ENCODE measurements around the gene KCNH8.
"Not testable (repeated sequence)": the region's sequence is repeated elsewhere in the genome, so short reads cannot be mapped to it uniquely, and the experiment has no call there.

KCNH8 gene

GRCh38 chr3:19147905-19148767 is at the start of gene KCNH8:
Gene KCNH8, plus strand, starts transcription at chr3:19148510. Its CDS starts 210 bp downstream, at chr3:19148720.
- DNase-seq = no peak

GRCh38 chr3:19102654-19103290 is 45.5 kb upstream of the KCNH8 start:
- not testable (repeated sequence) for DNase-seq

GRCh38 chr3:19103510-19103909 is 44.8 kb upstream of the KCNH8 start:
- no peak for DNase-seq

DNA sequence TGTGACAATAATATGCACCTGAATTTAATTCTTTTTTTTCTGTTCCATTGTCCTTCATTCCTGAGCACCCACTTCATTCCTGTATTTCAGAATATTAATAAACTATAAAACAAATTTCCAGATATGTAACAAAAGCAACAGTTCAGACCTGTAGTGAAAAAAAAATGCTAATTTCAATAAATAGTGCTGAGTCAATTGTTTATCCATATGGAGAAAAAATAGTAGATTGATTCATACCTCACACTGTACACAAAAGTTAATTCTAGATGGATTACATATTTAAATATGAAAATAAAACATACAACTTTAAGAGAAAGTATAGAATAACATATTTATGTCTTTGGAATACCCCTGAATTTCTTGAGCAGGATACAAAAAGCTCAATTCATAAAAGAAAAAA is 43.9 kb upstream of the KCNH8 start:
- no peak for DNase-seq

- DNase-seq = no peak
These were observed 42.5 kb upstream of the KCNH8 start for GRCh38 chr3:19105826-19106225.

DNA sequence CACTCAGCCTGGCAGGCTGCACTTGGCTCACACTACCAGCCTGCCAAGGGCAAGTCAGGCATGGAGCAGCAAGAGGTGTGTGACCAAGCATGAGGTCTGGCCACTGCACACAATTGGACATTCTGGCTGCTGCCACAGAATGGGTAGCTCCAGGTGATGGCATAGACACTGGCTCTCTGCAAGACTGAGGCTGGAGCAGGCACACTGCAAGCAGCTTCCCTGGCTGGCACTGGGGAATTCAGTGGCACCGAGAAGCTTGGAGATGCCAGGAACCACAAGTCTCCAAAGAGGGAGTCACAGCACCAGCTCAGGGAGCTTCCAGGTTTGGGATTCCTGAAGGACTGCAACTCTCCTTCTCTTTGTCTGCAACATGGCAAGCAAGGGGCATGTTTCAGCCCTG is 42.0 kb upstream of the KCNH8 start:
- DNase-seq = no peak

DNA sequence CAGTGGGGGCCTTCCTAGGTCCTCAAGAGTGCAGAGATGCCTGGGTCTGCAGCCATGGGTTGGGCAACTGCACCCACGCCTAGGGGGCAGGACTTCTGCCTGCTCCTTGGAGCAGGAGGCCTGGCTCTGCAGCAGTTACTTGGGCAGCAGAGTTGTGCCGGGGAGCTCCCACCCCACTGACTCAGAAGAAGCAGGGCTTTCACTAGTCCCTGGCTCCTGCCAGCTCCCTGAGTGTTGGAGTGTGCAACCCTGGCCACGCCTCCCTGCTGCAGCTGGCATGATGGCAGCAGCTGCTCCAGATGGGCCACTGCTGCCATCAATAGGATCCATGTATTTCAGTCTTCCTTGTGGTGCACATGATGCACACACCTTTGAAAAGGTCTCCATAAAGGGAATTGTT is 40.6 kb upstream of the KCNH8 start:
- no peak for DNase-seq

DNA sequence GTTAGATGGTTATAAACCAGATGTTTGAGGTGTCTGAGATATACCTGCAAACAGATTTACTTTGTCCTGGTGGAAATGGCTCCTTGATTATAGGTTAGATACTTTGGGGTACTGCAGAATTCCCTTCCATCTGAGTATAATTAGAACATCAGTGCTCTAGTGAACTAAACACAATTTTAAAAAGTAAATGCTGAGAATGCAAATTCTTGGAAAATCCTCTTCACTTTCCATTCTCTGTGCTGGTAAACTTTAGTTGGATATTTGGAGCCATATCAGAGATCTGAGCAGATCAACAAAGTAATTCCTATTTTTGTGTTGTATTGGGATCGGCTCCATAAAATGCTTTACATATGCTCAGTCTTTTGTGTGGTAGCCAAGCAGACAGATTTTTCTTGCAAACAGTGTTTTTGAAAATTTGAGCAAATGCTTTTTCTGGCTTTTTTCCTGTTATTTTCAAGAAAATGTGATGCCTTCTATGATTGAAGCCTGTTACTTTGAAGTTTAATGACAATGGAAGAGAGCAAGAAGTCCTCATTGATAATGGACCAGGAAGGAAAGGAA is 37.9 kb upstream of the KCNH8 start:
- no peak for DNase-seq

GRCh38 chr3:19114461-19114860 is 33.8 kb upstream of the KCNH8 start:
- DNase-seq = no peak

- DNase-seq = no peak
These were observed 32.1 kb upstream of the KCNH8 start for GRCh38 chr3:19116239-19116638.

- no peak for DNase-seq
These were observed 23.6 kb upstream of the KCNH8 start for GRCh38 chr3:19124752-19125151.

DNA sequence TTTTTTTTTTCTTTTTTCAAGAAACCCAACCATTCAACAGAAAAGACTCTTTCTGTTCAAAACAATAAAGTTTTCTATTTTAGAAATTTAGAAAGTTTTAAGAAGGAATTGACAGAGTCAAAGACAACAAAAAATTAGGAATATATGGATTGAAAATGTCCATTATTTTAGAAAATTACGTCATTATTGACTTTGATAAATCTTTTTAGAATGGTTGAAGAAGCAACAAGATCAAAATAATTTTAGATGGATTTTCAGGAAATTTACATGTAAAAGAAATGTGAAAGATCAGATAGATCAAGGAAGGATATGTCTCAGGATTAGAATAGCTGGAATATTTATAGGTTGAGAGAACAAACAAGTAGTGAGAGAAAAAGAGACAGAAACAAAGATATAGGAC is 8.4 kb upstream of the KCNH8 start:
- DNase-seq = no peak

- DNase-seq = peak; percentile 77
These were observed 1.3 kb upstream of the KCNH8 start for GRCh38 chr3:19146685-19147650.

DNA sequence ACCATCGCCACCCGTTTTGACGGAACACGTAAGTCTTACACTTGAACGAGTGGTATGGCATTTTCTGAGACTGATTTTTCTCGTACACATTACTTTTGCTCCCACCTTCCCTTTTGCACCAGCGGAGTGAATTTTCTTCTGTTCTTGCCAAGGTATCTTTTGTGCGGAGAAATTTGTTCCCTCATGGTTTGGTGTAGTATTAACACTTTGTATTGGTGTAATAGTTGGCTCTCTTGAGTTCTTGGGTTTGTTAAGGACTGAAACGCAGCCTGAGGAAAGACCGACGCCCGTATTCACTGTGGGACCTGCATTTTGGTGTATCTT is 420 bp downstream of the KCNH8 start:
- no peak for DNase-seq

DNA sequence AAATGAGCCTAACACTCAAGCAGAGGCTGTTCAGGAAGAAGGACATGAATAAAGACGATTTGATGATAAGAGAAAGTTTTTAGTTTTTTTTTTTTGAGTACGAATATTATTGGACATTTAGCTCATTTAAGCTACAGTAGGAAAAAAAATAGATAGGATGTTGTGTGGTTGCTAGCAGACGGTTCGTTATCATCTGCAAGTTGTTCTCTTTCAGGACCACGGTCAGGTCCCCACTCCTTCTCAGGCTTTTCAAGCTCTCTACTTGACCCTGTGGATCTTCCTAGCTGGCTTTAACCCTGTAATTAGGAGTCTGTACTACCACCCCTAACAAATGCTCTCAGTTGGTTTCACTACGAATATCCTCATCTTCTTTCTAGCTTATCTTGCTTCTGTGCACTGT is 1.1 kb downstream of the KCNH8 start:
- DNase-seq = peak; percentile 15

- DNase-seq = no peak
These were observed 2.9 kb downstream of the KCNH8 start for GRCh38 chr3:19151171-19151570.

DNA sequence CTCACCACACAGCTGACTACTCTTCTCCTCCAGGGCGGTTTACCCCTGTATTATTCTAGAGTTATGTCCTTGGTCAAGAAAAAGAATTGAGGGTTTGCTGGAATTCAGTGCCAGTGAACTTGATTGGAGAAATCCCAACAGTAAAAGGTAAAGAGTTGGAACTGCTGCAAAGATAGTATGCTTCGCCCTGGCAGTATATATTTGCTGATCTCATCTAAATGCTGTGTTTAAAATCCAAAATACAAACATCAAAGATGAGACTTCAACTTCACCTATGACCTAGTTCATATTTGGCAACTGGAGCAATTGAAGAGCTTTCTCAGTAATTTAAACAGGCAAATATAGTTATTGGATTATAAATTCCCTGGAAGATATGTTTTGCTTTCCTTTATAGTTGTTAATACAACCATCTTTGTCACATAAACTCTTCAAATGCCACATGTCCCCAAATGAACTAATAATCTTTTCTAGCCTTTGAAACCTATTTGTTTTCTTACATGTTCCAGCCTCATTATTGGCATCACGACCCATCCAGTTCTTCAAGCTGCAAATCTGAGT is 6.5 kb downstream of the KCNH8 start:
- no peak for DNase-seq

DNA sequence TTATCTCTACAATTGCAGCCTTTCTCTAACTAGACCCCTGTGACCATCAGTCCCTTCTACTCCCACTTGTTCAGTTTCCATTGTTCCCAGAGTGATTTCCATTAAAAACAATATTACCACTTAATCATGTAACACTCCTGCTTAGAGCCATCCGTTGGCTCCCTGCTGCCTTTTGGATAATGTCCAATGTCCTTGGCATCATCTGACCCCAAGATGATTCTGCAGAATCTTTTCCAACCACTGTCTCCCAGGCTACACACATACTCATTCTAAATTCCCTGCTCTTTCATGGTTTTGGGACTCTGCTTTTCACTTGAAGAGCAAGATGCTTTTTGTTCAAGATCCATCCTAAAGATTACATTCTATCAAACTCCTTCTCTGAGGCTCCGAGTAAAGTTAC is 7.1 kb downstream of the KCNH8 start:
- no peak for DNase-seq

DNA sequence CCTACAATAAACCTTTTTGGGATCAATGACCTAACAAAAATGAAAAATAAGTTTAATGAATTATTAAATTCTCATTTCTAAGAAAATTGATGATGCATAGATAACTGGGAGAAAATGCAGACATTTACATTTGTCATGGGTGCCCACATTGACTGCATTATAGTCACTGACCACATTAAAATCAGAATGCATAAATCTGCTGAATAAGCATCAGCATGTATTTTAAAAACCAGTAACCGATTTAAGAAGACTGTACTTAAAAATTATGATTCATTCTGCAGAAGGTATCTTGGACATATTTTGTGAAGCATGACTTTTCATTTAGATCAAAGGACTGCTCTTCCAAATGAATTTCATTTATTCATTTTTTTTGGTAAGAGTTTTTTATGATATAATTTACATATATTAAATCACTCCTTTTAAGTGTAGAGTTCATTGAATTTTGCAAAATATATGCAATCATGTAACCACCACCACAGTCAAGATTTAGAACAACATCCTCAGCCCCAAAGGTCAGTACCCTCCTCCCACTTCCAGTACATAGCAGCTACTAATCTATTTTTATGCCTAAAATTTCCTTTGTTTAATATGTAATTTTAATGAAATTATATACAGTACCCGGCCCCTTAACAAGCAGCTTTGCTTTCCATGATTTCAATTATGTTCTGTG is 11.8 kb downstream of the KCNH8 start:
- DNase-seq = no peak

GRCh38 chr3:19165654-19166053 is 17.3 kb downstream of the KCNH8 start:
- DNase-seq = no peak

DNA sequence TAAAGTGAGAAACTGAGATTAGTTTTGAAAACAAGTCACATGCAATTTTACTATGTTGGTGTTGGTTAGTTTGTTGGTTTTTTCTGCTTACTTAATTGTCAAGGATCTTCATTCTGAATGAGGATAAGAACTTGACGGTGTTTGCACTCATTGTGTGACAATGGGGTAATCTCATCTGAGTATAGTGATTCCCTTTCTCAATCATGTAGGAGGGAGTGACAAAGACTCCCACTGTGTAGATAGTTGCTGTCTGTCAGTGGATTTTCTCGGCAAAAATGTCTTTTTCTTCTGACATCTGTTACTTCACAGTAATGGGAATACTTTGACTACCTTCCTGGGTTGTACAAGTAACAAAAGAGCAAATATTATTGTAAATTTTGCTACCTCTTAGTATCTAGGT is 23.5 kb downstream of the KCNH8 start:
- no peak for DNase-seq

GRCh38 chr3:19173945-19174344 is 25.6 kb downstream of the KCNH8 start:
- no peak for DNase-seq
